HPDE6-E6E7 (cell line): ENCODE measurements around the gene INSL3.
A peak's percentile ranks its signal among the peaks of the same experiment; 100 is the strongest.
"Not testable (repeated sequence)": the region's sequence is repeated elsewhere in the genome, so short reads cannot be mapped to it uniquely, and the experiment has no call there.

Source experiments
- DNase-seq: peaks from one replicate; pipeline ENCODE4 v3.0.0; 2011; ENCODE audit warnings: missing footprints; ENCODE audit errors: extremely low spot score

INSL3 gene

DNA sequence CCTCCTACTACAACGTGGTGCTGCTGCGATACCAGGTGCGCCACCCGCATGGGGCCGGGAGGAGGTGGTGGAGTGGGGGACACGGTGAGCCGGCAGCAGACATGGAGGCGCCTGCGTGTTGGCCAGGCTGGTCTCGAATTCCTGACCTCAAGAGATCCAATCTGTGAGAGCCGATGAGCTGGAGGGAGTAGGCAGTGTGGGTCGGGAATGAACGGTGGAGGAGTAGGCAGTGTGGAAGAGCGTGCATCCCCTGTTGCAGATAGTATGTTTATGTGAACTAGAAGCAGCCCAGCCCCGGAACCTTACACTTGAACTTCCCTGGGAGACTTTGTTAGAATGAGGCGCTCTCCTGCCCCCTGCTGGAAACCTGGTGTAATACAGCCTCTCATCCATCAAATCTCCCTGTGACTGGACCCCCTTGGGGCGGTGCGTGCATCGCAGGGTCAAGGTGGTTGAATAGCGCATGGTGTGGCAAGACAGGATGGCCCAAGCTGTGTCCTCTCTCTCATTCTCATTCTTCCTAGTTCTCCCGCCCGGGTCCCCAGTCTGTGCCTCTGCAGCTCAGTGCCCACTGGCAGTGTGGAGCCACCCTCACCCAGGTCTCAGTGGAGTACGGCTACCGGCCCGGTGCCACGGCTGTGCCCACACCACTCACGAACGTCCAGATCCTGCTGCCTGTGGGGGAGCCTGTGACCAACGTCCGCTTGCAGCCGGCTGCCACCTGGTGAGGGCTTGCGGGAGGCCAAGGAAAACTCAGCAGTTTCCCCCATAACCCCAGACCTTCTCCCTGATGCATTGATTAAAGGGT, 36.9 kb downstream of the INSL3 start:
- no peak for DNase-seq

DNA sequence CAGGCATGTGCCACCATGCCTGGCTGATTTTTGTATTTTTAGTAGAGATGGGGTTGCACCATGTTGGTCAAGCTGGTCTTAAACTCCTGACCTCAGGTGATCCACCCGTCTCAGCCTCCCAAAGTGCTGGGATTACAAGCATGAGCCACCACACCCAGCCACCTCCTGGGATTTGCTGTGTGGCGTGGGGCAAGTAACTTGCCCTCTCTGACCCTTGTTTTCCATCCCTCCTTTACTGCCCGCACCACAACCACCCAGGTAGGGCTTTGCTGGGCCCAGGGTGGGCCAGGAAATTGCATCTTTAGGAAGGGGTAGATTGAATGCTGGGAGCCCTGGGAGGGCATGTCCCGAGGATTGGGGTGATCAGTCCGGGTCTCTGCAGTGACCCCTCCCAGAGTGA, 37.6 kb downstream of the INSL3 start:
- DNase-seq = not testable (repeated sequence)

DNA sequence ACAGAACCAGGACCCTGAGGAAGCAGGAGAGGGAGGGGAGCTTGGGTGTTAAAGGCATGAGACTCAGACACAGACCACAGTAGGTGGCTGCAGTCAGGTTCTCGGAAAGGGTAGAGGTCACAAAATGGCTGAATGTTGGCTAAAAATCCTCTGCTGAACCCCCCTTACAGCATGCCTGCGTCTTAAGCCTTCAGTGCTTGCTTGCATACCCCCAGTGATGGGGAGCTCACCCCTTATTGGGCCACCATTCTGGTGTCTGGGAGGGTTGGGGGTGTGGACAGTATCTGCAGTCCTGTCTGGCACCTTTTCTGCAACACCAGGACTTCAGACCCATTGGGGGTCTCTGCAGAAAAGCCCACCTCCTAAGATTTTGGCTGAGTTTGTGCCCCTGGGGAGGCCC, 40.5 kb downstream of the INSL3 start:
- DNase-seq = no peak

DNA sequence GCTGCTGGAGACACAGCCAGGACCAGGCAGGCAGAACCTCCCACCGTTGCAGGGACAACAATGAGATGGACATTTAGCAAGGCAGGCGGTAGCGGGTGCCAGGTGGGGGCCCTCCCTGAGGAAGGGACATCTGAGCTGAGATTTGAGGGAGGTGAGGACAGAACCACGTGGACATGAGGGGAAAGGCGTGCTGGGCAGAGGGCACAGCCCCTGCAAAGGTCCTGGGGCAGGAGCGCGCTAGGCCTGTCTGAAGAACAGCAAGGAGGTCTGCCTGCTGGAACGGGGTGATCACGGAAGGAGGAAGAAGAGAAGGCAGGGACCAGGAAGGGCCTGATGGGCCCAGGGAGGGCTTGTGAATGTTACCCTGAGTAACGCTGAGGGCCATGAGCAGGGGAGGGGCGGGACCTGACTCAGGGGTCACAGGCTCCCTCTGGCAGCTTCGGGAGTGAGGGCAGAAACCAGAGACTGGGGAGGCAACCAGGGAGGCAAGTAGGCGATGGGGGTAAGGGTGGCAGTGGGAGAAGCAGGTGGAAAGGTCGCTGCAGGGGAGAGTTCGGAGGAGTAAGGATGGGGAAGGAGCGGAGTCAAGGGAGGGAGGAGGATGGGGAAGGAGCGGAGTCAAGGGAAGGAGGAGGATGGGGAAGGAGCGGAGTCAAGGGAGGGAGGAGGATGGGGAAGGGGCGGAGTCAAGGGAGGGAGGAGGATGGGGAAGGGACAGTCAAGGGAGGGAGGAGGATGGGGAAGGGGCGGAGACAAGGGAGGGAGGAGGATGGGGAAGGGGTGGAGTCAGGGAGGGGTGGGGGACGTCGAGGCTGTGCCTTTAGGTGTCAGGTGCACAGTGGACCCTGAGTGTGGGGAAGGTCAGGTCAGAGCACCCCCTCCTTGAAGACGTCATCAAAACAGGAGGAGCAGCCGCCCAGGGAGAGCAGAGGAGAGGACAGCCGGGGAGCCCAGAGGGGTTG, 42.1 kb downstream of the INSL3 start:
- DNase-seq = no peak

DNA sequence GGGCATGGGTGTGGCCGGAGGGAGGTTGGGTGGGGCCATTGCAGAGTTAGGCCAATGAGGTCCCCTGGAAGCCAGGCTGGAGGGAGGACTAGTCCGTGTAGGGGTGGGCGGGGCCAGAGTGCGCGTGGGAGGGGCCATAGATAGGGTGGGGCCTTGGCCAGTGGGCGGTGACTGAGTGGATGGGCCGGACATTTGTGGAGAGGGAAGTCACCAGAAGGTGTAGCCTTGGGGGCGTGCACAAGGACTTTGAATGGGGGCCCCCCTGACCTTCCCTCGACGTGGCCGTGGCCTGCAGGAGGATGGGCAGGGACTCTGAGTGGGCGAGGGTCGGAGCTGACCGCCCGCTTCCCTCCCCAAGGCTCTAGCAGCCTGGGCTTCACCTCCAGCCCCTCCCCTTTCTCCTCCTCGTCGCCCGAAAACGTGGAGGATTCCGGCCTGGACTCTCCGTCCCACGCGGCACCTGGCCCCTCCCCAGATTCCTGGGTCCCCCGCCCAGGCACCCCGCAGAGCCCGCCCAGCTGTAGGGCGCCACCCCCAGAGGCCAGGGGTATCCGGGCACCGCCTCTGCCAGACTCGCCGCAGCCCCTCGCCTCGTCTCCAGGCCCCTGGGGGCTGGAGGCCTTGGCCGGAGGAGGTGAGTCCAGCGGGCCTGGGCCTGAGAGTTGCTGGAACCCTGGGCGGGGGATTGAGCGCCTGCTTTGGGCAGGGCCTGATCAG, 42.9 kb downstream of the INSL3 start:
- DNase-seq = no peak

DNA sequence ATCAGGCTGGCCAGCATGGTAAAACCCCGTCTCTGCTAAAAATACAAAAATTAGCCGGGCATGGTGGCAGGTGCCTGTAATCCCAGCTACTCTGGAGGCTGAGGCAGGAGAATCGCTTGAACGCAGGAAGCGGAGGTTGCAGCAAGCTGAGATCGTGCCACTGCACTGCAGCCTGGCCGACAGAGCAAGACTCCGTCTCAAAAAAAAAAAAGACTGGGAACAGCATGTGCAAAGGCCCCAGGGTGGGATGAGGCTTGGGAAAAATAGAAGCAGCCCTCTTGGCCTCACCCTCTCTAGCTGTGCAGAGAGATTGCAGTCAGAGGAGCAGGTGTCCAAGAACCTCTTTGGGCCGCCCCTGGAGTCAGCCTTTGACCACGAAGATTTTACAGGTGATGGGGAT, 43.5 kb downstream of the INSL3 start:
- DNase-seq = not testable (repeated sequence)

DNA sequence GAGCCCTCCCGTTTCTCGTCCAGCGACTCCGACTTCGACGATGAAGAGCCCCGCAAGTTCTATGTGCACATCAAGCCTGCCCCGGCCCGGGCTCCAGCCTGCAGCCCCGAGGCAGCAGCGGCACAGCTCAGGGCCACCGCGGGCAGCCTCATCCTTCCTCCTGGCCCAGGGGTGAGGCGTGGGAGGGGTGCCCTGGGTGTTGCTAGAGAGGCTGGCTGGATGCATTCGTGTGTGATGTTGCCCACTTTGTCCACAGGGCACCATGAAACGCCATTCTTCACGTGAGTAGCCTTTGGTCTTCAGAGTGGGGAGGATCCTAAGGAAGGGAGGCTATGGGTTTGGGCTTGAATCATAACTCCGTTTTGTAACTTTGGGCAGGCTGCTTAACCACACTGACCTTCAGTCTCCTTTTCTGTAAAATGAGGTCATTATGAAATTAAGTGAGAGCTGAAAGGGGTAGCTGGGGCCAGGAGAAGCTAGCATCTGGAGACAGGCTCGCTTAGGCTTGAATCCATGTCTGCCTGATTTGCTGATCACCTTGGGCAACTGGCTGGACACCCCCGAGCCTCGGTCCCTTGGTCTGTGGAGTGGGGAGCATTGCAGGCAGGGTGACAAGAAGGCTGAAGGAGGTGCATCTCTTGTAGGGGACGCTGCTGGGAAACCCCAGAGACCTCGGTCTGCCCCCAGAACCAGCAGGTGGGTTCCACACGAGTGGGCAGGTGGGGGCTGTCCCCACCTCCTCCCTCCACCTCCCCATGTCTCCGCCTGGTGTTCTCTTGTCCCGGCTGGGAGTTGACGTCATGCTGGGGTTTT, 45.1 kb downstream of the INSL3 start:
- no peak for DNase-seq

DNA sequence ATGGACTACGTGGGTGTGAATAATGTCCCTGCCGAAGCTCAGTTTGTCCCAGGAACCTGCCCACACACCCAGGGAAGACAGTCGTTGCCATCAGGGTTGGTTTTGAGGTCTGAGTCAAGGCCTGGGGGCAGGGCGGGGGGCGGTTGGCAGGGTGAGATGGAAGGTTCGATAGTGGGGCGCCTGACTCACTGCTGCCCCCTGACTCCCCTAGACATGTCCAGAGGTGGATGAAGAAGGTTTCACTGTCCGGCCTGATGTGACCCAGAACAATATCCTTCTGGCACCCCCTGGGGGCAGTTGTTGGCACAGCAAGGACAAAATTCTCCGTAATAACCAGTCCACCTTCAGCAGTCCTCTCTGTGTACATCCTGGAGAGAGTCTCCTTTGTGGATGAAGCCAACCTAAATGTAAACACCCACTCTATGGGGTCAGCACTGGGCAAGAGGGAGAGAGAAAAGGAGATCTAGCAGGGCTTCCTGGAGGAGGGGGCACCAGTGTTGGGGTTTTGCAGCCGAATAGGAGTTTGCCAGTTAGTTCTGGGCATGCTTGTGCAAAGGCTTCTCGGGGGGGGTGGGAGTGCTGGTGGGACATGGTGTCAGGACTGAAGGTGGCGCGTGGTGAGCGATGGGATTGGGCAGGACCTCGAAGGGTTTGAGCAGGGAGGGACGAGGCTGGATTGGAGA, 45.9 kb downstream of the INSL3 start:
- no peak for DNase-seq

DNA sequence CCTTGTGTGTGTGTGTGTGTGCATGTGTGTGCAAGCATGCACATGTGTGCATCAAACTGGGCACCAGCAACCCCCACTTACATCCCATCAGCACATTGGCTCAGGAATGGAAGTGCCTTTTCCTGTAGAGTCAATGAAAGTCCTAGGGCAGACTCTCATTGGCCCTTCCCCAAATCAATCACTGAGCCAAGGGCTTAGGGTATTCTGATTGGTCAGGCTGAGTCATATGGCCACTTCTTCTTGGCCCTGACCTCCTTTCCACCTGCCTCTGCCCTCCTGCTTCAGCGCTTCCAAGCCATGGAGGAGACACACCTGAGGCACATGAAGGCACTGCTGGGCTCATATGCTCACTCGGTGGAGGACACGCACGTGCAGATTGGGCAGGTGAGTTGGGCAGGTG, 49.1 kb downstream of the INSL3 start:
- DNase-seq = no peak

DNA sequence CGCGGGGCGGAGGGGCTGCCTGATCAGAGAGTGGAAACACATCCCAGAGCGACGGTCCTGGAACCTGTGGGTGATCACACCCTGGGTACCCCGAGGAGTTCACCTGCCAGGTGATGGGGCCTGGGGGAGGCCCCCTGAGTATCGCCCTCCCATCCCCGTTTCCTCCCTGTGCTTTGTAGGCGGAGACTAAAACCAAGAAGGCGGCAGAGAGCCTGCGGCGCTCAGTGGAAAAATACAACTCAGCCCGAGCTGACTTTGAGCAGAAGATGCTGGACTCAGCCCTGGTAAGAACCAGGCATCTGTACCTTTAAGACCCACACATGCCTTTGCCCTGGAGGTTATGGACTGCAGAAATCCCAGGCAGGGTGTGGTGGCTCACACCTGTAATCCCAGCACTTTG, 50.7 kb downstream of the INSL3 start:
- no peak for DNase-seq

DNA sequence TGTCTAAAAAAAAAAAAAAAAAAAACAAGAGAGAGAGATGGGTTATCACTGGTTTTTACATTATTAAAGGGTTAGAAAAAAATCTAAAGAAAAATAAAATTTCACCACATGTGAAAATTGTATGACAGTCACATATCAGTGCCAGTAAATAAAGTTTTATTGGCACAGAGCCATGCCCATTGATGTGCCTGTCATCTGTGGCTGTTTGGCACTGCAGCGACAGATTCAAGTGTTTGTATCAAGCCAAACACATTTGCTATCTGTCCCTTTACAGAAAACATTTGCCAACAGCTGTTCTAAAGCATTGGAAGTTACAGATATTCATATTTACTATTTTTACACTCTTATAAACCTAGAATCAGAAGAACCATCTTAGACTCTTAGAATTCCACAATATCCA, 53.8 kb downstream of the INSL3 start:
- DNase-seq = no peak

DNA sequence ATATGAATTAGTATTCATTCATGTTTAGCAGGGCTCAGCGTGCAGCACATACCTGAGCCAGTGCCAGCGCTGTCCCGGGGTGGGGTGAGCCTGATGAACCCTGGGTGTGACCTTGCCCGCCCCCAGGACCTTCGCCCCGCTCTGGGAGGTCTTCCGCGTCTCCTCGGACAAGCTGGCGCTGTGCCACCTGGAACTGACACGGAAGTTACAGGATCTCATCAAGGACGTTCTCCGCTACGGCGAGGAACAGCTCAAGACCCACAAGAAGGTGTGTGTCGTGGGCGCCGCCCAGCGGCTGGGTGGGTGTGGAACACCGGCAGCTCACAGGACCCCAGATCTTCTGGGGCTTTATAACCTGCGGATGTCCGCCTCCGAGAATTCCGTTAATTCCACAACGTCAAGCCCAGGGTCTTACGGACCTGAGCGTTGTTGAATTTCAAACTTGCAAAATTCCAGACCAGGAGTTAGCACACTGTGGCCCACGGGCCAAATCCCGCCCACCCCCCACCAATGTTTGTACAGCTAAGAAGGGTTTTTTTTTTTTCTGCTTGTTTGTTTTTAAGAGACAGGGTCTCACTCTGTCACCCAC, 54.7 kb downstream of the INSL3 start:
- peak; percentile 75 for DNase-seq
